Cortex of kidney (tissue), 1 donor: ENCODE results near the gene SLC24A4.

Experiments
- DNase-seq: peaks from one replicate; lab custom pipeline; 2025; lab: John Stamatoyannopoulos, UW

SLC24A4 gene

DNA sequence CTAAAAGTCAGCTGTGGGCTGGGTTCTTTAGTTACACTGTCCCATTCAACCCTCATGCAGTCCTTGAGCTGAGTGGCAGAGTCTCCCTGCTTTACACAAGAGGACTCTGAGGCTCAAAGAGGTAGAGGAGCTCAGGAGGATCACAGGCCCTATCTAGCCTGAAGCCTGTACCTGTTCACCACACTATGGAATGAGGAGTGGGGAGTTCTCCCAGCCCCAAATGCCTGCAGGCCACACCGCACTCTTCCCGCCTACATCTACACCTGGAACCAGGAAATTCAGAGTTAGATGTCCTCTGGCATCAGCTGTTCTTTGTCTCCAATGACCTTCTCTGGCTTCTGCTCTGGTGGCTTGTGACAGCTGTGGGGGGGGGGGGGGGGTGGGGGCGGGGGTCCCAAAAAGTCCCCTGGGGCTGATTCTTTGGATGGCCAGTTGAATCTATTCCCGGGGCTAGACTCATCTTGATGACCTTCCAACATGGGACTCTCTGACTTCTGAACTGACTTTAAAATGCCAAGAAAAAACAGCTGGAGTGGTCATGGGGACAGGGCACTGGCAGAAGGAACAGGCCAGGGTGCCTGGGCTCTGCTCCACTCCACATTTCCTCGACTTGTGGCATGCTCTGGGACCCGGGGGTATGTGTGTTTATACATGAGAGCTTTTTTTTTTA lies 221.2 kb downstream of the SLC24A4 start:
- no peak for DNase-seq

DNA sequence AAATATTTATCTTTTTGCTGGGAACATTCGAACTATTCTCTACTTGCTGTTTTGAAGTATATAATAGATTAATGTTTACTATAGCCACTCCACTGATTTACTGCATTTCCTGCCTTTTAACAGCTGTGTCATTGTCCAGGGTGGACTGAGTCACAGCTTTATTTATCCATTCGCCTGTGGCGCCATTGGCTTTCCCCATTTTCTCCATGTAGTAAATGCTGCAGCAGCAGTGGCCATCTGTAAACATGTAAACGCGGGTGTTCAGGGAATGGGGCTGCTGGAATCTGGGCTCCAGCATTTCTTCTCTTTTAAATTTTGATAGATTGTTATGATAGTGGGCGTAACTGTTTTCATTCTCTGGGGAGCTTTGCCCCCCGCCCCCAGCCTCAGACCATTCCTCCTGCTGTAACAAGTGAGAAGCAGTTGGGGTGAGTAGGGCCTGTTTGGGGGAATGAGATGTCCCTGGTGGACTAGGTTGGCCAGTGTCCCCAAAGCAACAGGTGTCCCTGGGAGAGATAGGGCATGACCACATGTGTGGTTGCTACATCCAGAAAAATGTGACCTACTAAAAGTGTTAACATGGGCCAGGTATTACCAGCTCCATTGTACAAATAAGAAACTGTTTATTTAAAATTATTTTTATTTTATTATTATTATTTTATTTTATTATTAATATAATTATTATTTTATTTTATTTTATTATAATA lies 223.5 kb downstream of the SLC24A4 start:
- DNase-seq, result no peak

DNA sequence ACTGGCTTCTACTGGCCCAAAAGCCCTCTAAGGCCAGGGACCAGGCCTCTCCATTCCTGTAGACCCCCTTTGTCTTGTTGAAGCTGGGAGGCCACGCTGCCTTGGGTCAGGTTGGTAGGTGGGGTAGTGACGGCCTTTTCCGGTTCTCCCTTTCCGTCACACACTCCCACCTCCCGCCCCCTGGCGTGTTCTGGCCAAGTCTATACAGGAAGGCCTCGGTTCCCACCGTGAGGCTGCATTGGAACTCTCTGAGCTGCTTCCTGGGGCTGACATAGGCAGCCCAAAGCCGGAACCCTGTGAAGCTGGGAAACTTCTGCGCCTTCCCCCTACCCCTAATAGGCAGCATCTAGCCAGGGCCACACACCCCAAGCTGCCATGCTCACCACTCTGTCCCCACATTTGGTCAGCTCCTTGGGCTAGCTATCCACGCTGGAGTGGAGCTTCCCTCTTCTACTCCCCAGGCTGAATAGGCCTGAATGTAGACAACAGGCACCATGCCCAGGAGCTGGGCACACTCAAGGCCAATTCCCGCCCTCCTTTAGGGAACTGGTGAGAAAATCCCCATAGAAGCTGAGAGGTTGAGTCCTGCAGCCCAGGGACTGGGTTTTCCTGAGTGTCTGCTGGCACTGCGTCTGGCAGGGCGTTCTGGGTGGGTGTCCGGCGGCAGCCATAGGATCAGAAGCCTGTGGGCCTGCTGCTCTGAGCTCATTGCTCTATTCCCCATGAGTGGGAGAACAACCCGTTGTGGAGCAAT lies 226.3 kb downstream of the SLC24A4 start:
- DNase-seq, result no peak

DNA sequence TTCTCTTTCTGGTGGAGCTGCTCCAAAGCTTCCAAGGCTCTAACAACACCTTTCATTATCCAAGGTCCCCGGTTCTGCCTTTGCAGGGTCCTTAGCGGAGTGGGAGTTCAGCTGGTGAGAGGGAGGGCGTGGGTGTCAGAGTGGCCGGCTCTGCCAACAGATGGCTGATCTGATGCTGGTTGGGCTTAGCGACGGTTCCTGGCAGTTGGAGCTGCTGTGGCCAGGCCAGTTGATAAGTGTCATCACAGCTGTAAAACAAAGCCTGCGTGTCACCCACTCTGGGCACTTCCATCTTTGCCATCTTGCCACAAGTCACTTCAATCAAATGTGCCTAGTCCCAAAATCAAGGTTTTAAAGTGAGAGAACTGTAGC lies 226.9 kb downstream of the SLC24A4 start:
- DNase-seq, result no peak
